Endothelial cell of umbilical vein (primary cell): ENCODE results near the gene CD82.

Experiments used
- EZH2 ChIP-seq: IDR thresholded peaks from 2 replicates; pipeline ENCODE4 v1.6.1; 2012; ENCODE audit warnings: borderline replicate concordance, low read depth, mild to moderate bottlenecking, moderate library complexity, low read length, inconsistent platforms; ENCODE audit not compliant: severe bottlenecking
- FOS ChIP-seq: IDR thresholded peaks from 2 replicates; pipeline ENCODE4 v1.6.1; 2011; ENCODE audit warnings: mild to moderate bottlenecking, low read length, moderate library complexity, borderline replicate concordance; ENCODE audit not compliant: insufficient read depth
- GATA2 ChIP-seq: IDR thresholded peaks from 2 replicates; pipeline ENCODE4 v1.7.0; 2011; ENCODE audit warnings: low read depth, mild to moderate bottlenecking, moderate library complexity, mixed read lengths, low read length; ENCODE audit not compliant: insufficient read length, insufficient read depth
- JUN ChIP-seq: IDR thresholded peaks from 2 replicates; pipeline ENCODE4 v1.6.1; 2011; ENCODE audit warnings: borderline replicate concordance, low read depth; ENCODE audit not compliant: insufficient read length, insufficient read depth
- MYC ChIP-seq: IDR thresholded peaks from one replicate; pipeline ENCODE4 v1.6.1; 2011; ENCODE audit warnings: mild to moderate bottlenecking, low read depth, low read length
- POLR2A ChIP-seq: IDR thresholded peaks from 2 replicates; pipeline ENCODE4 v1.6.1; 2012; ENCODE audit warnings: low read depth, mild to moderate bottlenecking, control low read depth, low read length
- POLR2AphosphoS5 ChIP-seq: IDR thresholded peaks from 2 replicates; pipeline ENCODE4 v1.6.1; 2012; ENCODE audit warnings: low read depth, mild to moderate bottlenecking, control low read depth, low read length, moderate library complexity; ENCODE audit not compliant: insufficient read depth
- TF ChIP-seq, protein P1 (sequence below), 2 donors: IDR thresholded peaks; 1 replicate in 1 of 2; 2 replicates in 1 of 2; pipeline ENCODE4 v1.5.1; 2011; ENCODE audit warnings: low read length in 2 of 2, mild to moderate bottlenecking in 2 of 2, moderate library complexity in 2 of 2, control low read depth in 1 of 2, inconsistent platforms in 1 of 2, low read depth in 1 of 2; ENCODE audit not compliant: insufficient read depth in 1 of 2; ENCODE audit errors: extremely low read depth in 1 of 2
- TF ChIP-seq, protein P2 (sequence below): IDR thresholded peaks from 2 replicates; pipeline ENCODE4 v1.6.1; 2011; ENCODE audit not compliant: insufficient read depth, insufficient read length

DNA sequence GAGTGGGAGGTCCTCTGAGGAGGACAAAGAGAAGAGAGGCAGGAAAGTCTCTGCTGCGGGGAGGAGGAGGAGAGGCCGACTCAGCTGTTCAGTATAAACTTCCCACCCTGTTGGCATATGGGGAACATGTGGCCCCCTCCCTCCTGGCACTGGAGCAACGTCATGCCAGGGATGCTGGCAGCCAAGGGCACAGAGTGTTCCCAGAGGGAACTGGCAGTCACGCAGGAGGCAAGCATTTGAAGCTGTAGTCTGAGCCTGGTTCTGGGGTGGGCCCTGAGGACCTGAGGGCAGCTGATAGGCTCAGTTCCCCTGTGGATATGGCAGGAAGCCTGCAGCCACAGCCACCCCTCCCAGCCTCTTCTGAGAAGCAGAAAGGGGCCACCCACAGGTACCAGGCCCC, 94.2 kb downstream of the CD82 start:
- TF ChIP-seq, protein P1, sequence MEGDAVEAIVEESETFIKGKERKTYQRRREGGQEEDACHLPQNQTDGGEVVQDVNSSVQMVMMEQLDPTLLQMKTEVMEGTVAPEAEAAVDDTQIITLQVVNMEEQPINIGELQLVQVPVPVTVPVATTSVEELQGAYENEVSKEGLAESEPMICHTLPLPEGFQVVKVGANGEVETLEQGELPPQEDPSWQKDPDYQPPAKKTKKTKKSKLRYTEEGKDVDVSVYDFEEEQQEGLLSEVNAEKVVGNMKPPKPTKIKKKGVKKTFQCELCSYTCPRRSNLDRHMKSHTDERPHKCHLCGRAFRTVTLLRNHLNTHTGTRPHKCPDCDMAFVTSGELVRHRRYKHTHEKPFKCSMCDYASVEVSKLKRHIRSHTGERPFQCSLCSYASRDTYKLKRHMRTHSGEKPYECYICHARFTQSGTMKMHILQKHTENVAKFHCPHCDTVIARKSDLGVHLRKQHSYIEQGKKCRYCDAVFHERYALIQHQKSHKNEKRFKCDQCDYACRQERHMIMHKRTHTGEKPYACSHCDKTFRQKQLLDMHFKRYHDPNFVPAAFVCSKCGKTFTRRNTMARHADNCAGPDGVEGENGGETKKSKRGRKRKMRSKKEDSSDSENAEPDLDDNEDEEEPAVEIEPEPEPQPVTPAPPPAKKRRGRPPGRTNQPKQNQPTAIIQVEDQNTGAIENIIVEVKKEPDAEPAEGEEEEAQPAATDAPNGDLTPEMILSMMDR (IDR thresholded peaks at IDR 0.05; ENCODE audit: extremely low read depth in 1 of 2, insufficient read depth in 1 of 2, low read depth in 1 of 2, low read length in 2 of 2): no peak
- no peak for TF ChIP-seq POLR2A
- no peak for TF ChIP-seq POLR2AphosphoS5
- TF ChIP-seq EZH2: no peak
- TF ChIP-seq MYC: no peak
- TF ChIP-seq, protein P2, sequence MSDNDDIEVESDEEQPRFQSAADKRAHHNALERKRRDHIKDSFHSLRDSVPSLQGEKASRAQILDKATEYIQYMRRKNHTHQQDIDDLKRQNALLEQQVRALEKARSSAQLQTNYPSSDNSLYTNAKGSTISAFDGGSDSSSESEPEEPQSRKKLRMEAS: no peak
- TF ChIP-seq FOS: no peak
- no peak for TF ChIP-seq GATA2
- no peak for TF ChIP-seq JUN
